ENCODE data around the gene ANO4.

DNA sequence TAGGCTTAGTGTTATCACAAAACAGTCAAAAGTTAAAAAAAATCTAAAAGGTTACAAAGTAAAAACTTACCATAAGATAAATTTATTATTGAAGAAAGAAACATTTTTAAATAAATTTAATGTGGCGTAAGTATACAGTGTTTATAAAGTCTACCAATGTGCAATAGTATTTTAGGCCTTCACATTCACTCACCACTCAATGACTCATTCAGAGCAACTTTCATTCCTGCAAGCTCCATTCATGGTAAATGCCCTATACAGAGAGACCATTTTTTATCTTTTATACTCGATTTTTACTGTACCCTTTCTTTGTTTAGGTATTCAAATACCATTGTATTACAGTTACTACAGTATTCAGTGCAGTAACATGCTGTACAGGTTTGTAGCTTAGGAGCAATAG is 124.5 kb downstream of the ANO4 start:
- TF ChIP-seq, protein P1, sequence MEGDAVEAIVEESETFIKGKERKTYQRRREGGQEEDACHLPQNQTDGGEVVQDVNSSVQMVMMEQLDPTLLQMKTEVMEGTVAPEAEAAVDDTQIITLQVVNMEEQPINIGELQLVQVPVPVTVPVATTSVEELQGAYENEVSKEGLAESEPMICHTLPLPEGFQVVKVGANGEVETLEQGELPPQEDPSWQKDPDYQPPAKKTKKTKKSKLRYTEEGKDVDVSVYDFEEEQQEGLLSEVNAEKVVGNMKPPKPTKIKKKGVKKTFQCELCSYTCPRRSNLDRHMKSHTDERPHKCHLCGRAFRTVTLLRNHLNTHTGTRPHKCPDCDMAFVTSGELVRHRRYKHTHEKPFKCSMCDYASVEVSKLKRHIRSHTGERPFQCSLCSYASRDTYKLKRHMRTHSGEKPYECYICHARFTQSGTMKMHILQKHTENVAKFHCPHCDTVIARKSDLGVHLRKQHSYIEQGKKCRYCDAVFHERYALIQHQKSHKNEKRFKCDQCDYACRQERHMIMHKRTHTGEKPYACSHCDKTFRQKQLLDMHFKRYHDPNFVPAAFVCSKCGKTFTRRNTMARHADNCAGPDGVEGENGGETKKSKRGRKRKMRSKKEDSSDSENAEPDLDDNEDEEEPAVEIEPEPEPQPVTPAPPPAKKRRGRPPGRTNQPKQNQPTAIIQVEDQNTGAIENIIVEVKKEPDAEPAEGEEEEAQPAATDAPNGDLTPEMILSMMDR (conservative IDR thresholded peaks at IDR 0.05; ENCODE audit: low read length) = no peak
- TF ChIP-seq EZH2phosphoT487 (IDR thresholded peaks at IDR 0.05; ENCODE audit: borderline replicate concordance) = no peak
